Spleen (tissue), 7 donors: Measurements from ENCODE around the gene BOD1L1.

Source experiments
- POLR2A ChIP-seq, 3 donors: fragments of 450-650 bp; IDR thresholded peaks; one replicate each; pipeline ENCODE4 v1.5.1; 2017; ENCODE audit warnings: antibody characterized with exemption in 3 of 3, mild to moderate bottlenecking in 1 of 3
- POLR2AphosphoS5 ChIP-seq, 3 donors: sonication (generic); formaldehyde crosslinking; IDR thresholded peaks; one replicate each; pipeline ENCODE4 v1.5.1; 2017; ENCODE audit warnings: antibody characterized with exemption in 3 of 3
- TF ChIP-seq, protein P1 (sequence below), 11 experiments: fragments of 200-600 bp in 7 of 11; fragments of 450-650 bp in 4 of 11; sonication (generic) in 4 of 11; IDR thresholded peaks in 8 of 11; conservative IDR thresholded peaks in 3 of 11; 1 replicate in 7 of 11; 2 replicates in 4 of 11; pipeline versions ENCODE4 v1.4.0 to v1.8.0; 2016 to 2021; ENCODE audit warnings: antibody characterized with exemption in 11 of 11, inconsistent platforms in 4 of 11, mild to moderate bottlenecking in 1 of 11
- donor health status: DM: no; HTN: no; CAD: no; lungs with moderate emphysema.
- donor health status: DM: no; HTN: no; CAD: no.
- donor health status: DM: no; HTN: no; CAD: no.

GRCh38 chr4:13548059-13548983 is 79.2 kb downstream of the BOD1L1 start:
- no peak for TF ChIP-seq POLR2A (IDR thresholded peaks at IDR 0.05)
- TF ChIP-seq POLR2AphosphoS5 (IDR thresholded peaks at IDR 0.05), result no peak
- TF ChIP-seq, protein P1, sequence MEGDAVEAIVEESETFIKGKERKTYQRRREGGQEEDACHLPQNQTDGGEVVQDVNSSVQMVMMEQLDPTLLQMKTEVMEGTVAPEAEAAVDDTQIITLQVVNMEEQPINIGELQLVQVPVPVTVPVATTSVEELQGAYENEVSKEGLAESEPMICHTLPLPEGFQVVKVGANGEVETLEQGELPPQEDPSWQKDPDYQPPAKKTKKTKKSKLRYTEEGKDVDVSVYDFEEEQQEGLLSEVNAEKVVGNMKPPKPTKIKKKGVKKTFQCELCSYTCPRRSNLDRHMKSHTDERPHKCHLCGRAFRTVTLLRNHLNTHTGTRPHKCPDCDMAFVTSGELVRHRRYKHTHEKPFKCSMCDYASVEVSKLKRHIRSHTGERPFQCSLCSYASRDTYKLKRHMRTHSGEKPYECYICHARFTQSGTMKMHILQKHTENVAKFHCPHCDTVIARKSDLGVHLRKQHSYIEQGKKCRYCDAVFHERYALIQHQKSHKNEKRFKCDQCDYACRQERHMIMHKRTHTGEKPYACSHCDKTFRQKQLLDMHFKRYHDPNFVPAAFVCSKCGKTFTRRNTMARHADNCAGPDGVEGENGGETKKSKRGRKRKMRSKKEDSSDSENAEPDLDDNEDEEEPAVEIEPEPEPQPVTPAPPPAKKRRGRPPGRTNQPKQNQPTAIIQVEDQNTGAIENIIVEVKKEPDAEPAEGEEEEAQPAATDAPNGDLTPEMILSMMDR (IDR thresholded peaks at IDR 0.05 in 8 of 11, conservative IDR thresholded peaks at IDR 0.05 in 3 of 11), result no peak
